Liver (tissue), 9 donors: ENCODE results near the gene MAGI1. TPM values are rescaled to one million over a fixed set of nuclear protein-coding genes. Genes with fewer than 3 reads are reported as not detected.

Source experiments
- DNase-seq: peaks from one replicate; pipeline ENCODE4 v3.0.0-alpha.2; 2017; ENCODE audit warnings: low spot score
- H3K27ac ChIP-seq, 2 donors: one replicate each; pipeline ENCODE4 v1.7.0; 2013; ENCODE audit warnings: inconsistent platforms in 2 of 2, low read length in 2 of 2, control low read depth in 1 of 2, low read depth in 1 of 2, mild to moderate bottlenecking in 1 of 2
- H3K27me3 ChIP-seq, 4 donors: one replicate each; pipeline versions ENCODE4 v1.6.1 to v1.7.0; 2013; ENCODE audit warnings: low read length in 3 of 4, inconsistent platforms in 1 of 4, mild to moderate bottlenecking in 1 of 4, moderate library complexity in 1 of 4; ENCODE audit not compliant: control insufficient read depth in 4 of 4, insufficient read depth in 4 of 4
- H3K36me3 ChIP-seq, 4 donors: one replicate each; pipeline versions ENCODE4 v1.6.1 to v1.7.0; 2013; ENCODE audit warnings: low read length in 3 of 4, mild to moderate bottlenecking in 3 of 4, low read depth in 1 of 4, moderate library complexity in 1 of 4; ENCODE audit not compliant: control insufficient read depth in 4 of 4, insufficient read depth in 3 of 4
- H3K4me1 ChIP-seq, 4 donors: one replicate each; pipeline versions ENCODE4 v1.6.1 to v1.7.0; 2013; ENCODE audit warnings: low read length in 3 of 4, mild to moderate bottlenecking in 3 of 4, moderate library complexity in 1 of 4; ENCODE audit not compliant: control insufficient read depth in 4 of 4, insufficient read depth in 4 of 4
- H3K4me3 ChIP-seq, 3 donors: one replicate each; pipeline versions ENCODE4 v1.6.1 to v1.7.0; 2013; ENCODE audit warnings: low read length in 3 of 3, control low read depth in 1 of 3, low read depth in 1 of 3, mild to moderate bottlenecking in 1 of 3
- H3K9ac ChIP-seq, 2 donors: one replicate each; pipeline ENCODE4 v1.7.0; 2013; ENCODE audit warnings: low read length in 2 of 2, mild to moderate bottlenecking in 2 of 2, moderate library complexity in 2 of 2, control low read depth in 1 of 2, low read depth in 1 of 2
- H3K9me3 ChIP-seq, 4 donors: one replicate each; pipeline versions ENCODE4 v1.6.1 to v1.7.0; 2013; ENCODE audit warnings: low read length in 3 of 4; ENCODE audit not compliant: control insufficient read depth in 4 of 4
- EGR1 ChIP-seq, 2 donors: IDR thresholded peaks; 2 replicates each; pipeline ENCODE4 v1.6.1; 2016 to 2018; ENCODE audit warnings: antibody characterized with exemption in 2 of 2, low read depth in 2 of 2
- HNF4A ChIP-seq, 2 donors: conservative IDR thresholded peaks; 2 replicates each; pipeline ENCODE4 v1.6.1; 2016; ENCODE audit warnings: antibody characterized with exemption in 2 of 2, mild to moderate bottlenecking in 2 of 2
- HNF4G ChIP-seq: IDR thresholded peaks from 2 replicates; pipeline ENCODE4 v1.6.1; 2016; ENCODE audit warnings: antibody characterized with exemption
- JUND ChIP-seq, 2 donors: IDR thresholded peaks; 2 replicates each; pipeline ENCODE4 v1.6.1; 2016; ENCODE audit warnings: antibody characterized with exemption in 2 of 2
- NR2F2 ChIP-seq: IDR thresholded peaks from 2 replicates; pipeline ENCODE4 v1.6.1; 2016; ENCODE audit warnings: antibody characterized with exemption
- RAD21 ChIP-seq, 2 donors: IDR thresholded peaks; 2 replicates each; pipeline ENCODE4 v1.6.1; 2016; ENCODE audit warnings: antibody characterized with exemption in 2 of 2, mild to moderate bottlenecking in 2 of 2
- RXRA ChIP-seq, 2 donors: IDR thresholded peaks; 2 replicates each; pipeline ENCODE4 v1.6.1; 2017 to 2018; ENCODE audit warnings: antibody characterized with exemption in 2 of 2, mild to moderate bottlenecking in 1 of 2
- SP1 ChIP-seq: IDR thresholded peaks from 2 replicates; pipeline ENCODE4 v1.6.1; 2018; ENCODE audit warnings: antibody characterized with exemption, mild to moderate bottlenecking
- YY1 ChIP-seq: IDR thresholded peaks from 2 replicates; pipeline ENCODE4 v1.6.1; 2016; ENCODE audit warnings: antibody characterized with exemption, mild to moderate bottlenecking
- WGBS: extraction: QIAGEN DNeasy Blood & Tissue Kit; methylation state at CpG from one replicate; pipeline ENCODE4 v1.1.7; 2013; 5-methylcytosine and 5-hydroxymethylcytosine counted together
- polyA plus RNA-seq, 2 donors: library from polyadenylated mRNA; stranded (reverse) in 1 of 2; unstranded in 1 of 2; fragments of 200-250 nt in 1 of 2; fragments of >200 nt in 1 of 2; fragmentation: Nextera tagmentation in 1 of 2; extraction: Ambion mirVana in 1 of 2; gene quantifications; one replicate each; pipeline versions ENCODE4 v1.2.1 to v1.2.3, GENCODE V29; 2013 to 2015
- total RNA-seq, 2 donors: library from RNA; depleted of rRNA; stranded (reverse); fragments of >200 nt; gene quantifications; one replicate each; pipeline ENCODE4 v1.2.3, GENCODE V29; 2014
- TF ChIP-seq, protein P1 (sequence below): IDR thresholded peaks from 2 replicates; pipeline ENCODE4 v1.6.1; 2016; ENCODE audit warnings: antibody characterized with exemption
- TF ChIP-seq, protein P2 (sequence below): IDR thresholded peaks from 2 replicates; pipeline ENCODE4 v1.6.1; 2016; ENCODE audit warnings: antibody characterized with exemption
- TF ChIP-seq, protein P3 (sequence below): IDR thresholded peaks from 2 replicates; pipeline ENCODE4 v1.6.1; 2016; ENCODE audit warnings: antibody characterized with exemption, mild to moderate bottlenecking
- TF ChIP-seq, protein P4 (sequence below): IDR thresholded peaks from 2 replicates; pipeline ENCODE4 v1.6.1; 2016; ENCODE audit warnings: antibody characterized with exemption
- donor health status: healthy.
- donor health status: healthy.
- donor health status: healthy.
- donor health status: healthy.
- donor health status: healthy.

Gene MAGI1
- total and polyA plus RNA-seq, 4 donors: 9.6 to 68.8 (median 14.0) TPM

DNA sequence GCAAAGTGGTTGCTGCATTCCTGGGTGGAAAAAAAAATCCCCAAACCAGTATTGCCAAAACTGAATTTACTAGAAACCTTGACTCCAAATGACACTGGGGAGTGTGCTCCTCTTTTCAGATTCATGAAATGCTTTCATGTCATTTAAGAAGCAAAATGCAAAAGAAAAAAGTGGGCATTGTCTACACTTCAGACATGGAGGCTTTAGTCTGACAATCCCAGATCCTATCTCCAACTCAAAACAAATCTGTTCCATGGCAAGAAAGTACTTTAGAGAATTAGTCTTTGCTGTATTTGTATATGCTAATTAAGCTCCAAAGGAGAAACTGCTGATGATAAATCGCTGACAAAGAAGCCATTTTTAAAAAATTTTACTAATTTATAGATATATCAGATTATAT, 366.7 kb downstream of the MAGI1 start:
- no peak overlapping the region for H3K4me3 ChIP-seq
- H3K4me1 ChIP-seq: peaks cover 3 to 18% (median 10%) of the 10 kb centered on the region in 4 donors
- DNase-seq: no peak
- H3K27me3 ChIP-seq: no peaks in the 10 kb centered on the region
- no peak overlapping the region for H3K27ac ChIP-seq
- no peak overlapping the region for H3K9ac ChIP-seq
- H3K36me3 ChIP-seq: no peaks in the 10 kb centered on the region
- 89% methylated on average over 1 of the region's 1 CpG for WGBS
- TF ChIP-seq NR2F2 (no peak), JUND (IDR thresholded peaks at IDR 0.05) (no peak)
- H3K9me3 ChIP-seq: no peaks in the 10 kb centered on the region

DNA sequence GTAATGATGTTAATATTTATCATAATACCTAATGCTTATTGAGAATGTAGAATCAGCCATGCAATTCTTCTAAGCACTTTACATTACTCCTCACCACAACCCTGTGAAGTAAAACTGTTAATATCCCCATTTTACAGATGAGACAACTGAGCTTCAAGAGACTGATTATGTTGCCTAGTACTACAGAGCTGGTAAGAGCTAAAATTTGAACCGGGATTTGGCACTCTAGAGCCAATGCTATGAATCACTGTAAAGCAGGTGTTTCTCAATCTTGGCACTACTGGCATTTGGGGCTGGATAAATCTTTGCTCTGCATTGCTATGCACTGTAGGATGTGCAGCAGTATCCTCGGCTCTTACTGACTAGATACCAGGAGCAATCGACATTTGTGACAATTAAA, 367.7 kb downstream of the MAGI1 start:
- Histone ChIP-seq H3K4me1 (peaks cover 3 to 18% (median 10%) of the 10 kb centered on the region in 4 donors), H3K9ac (no peak overlapping the region), H3K27me3 (no peaks in the 10 kb centered on the region), H3K36me3 (no peaks in the 10 kb centered on the region), H3K27ac (no peak overlapping the region), H3K4me3 (no peak overlapping the region), H3K9me3 (no peaks in the 10 kb centered on the region)
- TF ChIP-seq SP1: no peak
- TF ChIP-seq, protein P1, sequence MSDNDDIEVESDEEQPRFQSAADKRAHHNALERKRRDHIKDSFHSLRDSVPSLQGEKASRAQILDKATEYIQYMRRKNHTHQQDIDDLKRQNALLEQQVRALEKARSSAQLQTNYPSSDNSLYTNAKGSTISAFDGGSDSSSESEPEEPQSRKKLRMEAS: peak; percentile 35
- TF ChIP-seq JUND (IDR thresholded peaks at IDR 0.05): peak in 1 of 2 donors; percentile 54
- 58% methylated on average over 3 of the region's 3 CpGs for WGBS
- no peak for DNase-seq

DNA sequence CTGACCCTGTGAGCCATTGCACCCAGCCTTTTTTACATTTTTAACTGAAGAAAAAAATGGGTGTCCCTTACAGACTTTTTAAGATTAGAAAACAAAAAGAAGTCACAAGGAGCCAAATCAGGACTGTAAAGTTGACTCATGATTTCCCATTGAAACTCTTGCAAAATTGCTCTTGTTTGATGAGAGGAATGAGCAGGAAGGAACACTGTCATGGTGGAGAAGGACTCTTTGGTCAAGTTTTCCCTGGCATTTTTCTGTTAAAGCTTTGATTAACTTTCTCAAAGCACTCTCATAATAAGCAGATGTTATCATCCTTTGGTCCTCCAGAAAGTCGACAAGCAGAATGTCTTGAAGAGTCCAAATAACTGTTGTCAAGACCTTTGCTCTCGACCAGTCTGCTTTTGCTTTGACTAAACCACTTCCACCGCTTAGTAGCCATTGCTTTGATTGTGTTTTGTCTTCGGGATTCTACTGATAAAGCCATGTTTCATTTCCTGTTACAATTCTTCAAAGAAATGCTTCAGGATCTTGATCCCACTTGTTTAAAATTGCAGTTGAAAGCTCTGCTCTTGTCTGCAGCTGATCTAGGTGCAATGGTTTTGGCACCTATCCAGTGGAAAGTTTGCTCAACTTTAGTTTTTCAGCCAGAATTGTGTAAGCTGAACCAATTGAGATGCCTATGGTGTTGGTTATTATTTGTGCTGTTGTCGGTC, 369.4 kb downstream of the MAGI1 start:
- DNase-seq: no peak
- no peak for TF ChIP-seq SP1
- TF ChIP-seq JUND (IDR thresholded peaks at IDR 0.05): peak; percentile 54 to 69
- peak; percentile 39 to 63 for TF ChIP-seq RXRA (IDR thresholded peaks at IDR 0.05)
- TF ChIP-seq HNF4A (conservative IDR thresholded peaks at IDR 0.05): peak; percentile 51 to 55
- peak in 1 of 2 donors; percentile 30 for TF ChIP-seq RAD21 (IDR thresholded peaks at IDR 0.05)
- TF ChIP-seq YY1: peak; percentile 58
- TF ChIP-seq, protein P2, sequence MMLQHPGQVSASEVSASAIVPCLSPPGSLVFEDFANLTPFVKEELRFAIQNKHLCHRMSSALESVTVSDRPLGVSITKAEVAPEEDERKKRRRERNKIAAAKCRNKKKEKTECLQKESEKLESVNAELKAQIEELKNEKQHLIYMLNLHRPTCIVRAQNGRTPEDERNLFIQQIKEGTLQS: peak; percentile 6
- TF ChIP-seq EGR1 (IDR thresholded peaks at IDR 0.05; ENCODE audit: low read depth in 2 of 2): peak; percentile 7 to 61
- TF ChIP-seq HNF4G: no peak
- TF ChIP-seq, protein P3, sequence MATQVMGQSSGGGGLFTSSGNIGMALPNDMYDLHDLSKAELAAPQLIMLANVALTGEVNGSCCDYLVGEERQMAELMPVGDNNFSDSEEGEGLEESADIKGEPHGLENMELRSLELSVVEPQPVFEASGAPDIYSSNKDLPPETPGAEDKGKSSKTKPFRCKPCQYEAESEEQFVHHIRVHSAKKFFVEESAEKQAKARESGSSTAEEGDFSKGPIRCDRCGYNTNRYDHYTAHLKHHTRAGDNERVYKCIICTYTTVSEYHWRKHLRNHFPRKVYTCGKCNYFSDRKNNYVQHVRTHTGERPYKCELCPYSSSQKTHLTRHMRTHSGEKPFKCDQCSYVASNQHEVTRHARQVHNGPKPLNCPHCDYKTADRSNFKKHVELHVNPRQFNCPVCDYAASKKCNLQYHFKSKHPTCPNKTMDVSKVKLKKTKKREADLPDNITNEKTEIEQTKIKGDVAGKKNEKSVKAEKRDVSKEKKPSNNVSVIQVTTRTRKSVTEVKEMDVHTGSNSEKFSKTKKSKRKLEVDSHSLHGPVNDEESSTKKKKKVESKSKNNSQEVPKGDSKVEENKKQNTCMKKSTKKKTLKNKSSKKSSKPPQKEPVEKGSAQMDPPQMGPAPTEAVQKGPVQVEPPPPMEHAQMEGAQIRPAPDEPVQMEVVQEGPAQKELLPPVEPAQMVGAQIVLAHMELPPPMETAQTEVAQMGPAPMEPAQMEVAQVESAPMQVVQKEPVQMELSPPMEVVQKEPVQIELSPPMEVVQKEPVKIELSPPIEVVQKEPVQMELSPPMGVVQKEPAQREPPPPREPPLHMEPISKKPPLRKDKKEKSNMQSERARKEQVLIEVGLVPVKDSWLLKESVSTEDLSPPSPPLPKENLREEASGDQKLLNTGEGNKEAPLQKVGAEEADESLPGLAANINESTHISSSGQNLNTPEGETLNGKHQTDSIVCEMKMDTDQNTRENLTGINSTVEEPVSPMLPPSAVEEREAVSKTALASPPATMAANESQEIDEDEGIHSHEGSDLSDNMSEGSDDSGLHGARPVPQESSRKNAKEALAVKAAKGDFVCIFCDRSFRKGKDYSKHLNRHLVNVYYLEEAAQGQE: no peak
- TF ChIP-seq, protein P4, sequence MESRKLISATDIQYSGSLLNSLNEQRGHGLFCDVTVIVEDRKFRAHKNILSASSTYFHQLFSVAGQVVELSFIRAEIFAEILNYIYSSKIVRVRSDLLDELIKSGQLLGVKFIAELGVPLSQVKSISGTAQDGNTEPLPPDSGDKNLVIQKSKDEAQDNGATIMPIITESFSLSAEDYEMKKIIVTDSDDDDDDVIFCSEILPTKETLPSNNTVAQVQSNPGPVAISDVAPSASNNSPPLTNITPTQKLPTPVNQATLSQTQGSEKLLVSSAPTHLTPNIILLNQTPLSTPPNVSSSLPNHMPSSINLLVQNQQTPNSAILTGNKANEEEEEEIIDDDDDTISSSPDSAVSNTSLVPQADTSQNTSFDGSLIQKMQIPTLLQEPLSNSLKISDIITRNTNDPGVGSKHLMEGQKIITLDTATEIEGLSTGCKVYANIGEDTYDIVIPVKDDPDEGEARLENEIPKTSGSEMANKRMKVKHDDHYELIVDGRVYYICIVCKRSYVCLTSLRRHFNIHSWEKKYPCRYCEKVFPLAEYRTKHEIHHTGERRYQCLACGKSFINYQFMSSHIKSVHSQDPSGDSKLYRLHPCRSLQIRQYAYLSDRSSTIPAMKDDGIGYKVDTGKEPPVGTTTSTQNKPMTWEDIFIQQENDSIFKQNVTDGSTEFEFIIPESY: no peak
- Histone ChIP-seq H3K36me3 (no peaks in the 10 kb centered on the region), H3K9me3 (no peaks in the 10 kb centered on the region), H3K27me3 (no peaks in the 10 kb centered on the region), H3K4me1 (peaks cover 3 to 21% (median 10%) of the 10 kb centered on the region in 4 donors), H3K4me3 (no peak overlapping the region), H3K9ac (no peak overlapping the region), H3K27ac (no peak overlapping the region)
- WGBS: 36% methylated on average over 5 of the region's 5 CpGs
